Lower leg skin (tissue), 3 donors: ENCODE results near the gene PPFIA1.

Source experiments
- POLR2A ChIP-seq, 2 donors: fragments of 450-650 bp; IDR thresholded peaks; one replicate each; pipeline ENCODE4 v1.6.1; 2016 to 2017; ENCODE audit warnings: antibody characterized with exemption in 2 of 2, mild to moderate bottlenecking in 1 of 2, moderate library complexity in 1 of 2
- TF ChIP-seq, protein P1 (sequence below), 3 donors: fragments of 450-650 bp; IDR thresholded peaks; one replicate each; pipeline ENCODE4 v1.5.1; 2016; ENCODE audit warnings: antibody characterized with exemption in 3 of 3, mild to moderate bottlenecking in 3 of 3, moderate library complexity in 2 of 3

DNA sequence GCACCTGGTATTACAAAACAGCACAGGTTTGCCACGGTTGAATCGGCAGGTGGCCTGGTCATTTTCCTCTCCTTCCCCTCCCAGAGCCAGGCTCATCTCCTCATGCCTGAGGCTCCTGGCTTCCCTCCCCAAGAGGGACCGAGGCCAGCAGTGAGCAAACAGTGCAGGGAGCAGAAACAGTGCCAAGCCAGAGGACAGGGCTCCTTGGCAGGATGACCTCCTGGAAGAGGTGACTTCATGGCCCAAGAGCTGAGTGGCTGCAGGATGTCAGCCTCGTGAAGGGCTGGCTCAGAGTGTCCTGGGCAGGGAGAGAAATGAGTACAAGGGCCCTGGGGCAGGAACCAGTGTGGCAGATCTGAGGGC is 22.8 kb upstream of the PPFIA1 start:
- TF ChIP-seq, protein P1, sequence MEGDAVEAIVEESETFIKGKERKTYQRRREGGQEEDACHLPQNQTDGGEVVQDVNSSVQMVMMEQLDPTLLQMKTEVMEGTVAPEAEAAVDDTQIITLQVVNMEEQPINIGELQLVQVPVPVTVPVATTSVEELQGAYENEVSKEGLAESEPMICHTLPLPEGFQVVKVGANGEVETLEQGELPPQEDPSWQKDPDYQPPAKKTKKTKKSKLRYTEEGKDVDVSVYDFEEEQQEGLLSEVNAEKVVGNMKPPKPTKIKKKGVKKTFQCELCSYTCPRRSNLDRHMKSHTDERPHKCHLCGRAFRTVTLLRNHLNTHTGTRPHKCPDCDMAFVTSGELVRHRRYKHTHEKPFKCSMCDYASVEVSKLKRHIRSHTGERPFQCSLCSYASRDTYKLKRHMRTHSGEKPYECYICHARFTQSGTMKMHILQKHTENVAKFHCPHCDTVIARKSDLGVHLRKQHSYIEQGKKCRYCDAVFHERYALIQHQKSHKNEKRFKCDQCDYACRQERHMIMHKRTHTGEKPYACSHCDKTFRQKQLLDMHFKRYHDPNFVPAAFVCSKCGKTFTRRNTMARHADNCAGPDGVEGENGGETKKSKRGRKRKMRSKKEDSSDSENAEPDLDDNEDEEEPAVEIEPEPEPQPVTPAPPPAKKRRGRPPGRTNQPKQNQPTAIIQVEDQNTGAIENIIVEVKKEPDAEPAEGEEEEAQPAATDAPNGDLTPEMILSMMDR (IDR thresholded peaks at IDR 0.05) = no peak
- no peak for TF ChIP-seq POLR2A (IDR thresholded peaks at IDR 0.05)
